Ovary (tissue), 3 donors: ENCODE results near the gene PAIP2B.

Experiments
- POLR2A ChIP-seq: fragments of 450-650 bp; IDR thresholded peaks from one replicate; pipeline ENCODE4 v1.6.1; 2017; ENCODE audit warnings: antibody characterized with exemption, mild to moderate bottlenecking, moderate library complexity
- TF ChIP-seq, protein P1 (sequence below), 3 donors: fragments of 450-650 bp in 2 of 3; fragments of 200-600 bp in 1 of 3; IDR thresholded peaks; one replicate each; pipeline versions ENCODE4 v1.5.1 to v1.8.0; 2016 to 2022; ENCODE audit warnings: antibody characterized with exemption in 3 of 3, mild to moderate bottlenecking in 1 of 3
- donor health status: DM: no; HTN: no; CAD: no.

DNA sequence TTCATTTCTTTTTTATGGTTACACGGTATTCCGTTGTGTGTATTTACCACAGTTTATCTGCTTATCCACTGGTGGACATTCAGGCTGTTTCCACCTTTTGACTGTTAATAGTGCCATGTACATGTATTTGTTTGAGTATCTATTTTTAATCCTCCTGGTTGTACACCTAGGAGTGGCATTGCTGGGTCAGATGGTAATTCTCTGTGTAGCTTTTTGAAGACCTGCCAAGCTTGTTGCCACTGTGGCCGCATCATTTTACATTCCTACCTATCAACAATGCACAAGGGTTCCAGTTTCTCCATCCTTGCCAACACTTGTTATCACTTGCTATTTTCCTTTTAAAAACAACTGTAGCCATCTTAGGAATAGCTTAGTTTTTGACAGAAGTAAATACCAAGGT lies 83.1 kb downstream of the PAIP2B start:
- TF ChIP-seq, protein P1, sequence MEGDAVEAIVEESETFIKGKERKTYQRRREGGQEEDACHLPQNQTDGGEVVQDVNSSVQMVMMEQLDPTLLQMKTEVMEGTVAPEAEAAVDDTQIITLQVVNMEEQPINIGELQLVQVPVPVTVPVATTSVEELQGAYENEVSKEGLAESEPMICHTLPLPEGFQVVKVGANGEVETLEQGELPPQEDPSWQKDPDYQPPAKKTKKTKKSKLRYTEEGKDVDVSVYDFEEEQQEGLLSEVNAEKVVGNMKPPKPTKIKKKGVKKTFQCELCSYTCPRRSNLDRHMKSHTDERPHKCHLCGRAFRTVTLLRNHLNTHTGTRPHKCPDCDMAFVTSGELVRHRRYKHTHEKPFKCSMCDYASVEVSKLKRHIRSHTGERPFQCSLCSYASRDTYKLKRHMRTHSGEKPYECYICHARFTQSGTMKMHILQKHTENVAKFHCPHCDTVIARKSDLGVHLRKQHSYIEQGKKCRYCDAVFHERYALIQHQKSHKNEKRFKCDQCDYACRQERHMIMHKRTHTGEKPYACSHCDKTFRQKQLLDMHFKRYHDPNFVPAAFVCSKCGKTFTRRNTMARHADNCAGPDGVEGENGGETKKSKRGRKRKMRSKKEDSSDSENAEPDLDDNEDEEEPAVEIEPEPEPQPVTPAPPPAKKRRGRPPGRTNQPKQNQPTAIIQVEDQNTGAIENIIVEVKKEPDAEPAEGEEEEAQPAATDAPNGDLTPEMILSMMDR (IDR thresholded peaks at IDR 0.05): no peak
- TF ChIP-seq POLR2A: no peak
